GM19239 (cell line): ENCODE measurements around the gene SOX5.

Experiments
- DNase-seq: peaks from one replicate; pipeline ENCODE4 v3.0.0; 2011; ENCODE audit warnings: low spot score; ENCODE audit not compliant: insufficient read length
- FAIRE-seq: peaks from 2 replicates; lab custom pipeline; 2011; peaks lifted over from hg19 to GRCh38; lab: Jason Lieb, UNC

SOX5 gene

DNA sequence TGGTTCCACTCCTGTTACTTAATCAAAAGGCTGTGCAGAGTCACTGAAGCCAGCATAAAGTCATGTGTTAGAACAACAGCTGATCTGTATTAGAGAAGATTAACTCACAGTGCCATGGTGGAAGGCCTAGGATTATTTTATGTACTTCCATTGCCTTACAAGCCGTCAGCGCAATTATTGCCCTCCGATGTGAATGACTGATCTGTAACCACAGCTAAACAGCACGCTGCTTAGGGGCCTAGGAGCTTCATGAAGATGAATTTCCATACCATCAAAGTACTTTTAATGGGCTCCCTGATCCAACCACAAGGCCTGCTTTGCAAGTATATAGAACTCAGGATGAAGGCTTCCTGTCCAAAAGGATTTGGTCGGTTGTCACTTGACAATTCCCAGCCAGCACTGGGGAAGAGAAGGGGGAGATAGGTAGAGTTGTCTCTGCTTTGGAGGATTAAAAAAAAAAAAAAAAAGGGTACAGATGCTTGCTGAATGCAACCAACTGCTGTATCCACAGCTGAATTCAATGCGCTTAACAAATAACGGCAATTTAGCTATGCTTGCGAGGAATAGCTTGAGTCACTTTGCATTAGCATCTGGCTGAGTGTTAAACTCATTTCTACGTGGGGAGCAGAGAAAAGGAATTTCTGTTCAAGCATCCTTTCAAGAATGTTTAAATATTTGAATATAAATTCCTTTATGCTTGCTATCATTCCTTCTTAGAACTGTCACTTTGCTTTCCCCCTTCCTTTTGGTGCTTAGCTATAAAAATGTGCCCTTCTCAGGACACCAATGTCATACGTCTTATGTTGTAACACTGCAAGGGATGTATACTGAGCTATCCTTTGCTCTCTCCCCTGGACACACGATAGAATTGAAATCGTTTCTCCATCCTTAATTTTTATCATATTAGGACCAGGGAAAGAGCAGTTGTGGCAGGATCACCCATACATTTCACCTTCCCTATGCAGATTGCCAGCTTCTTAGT, 387.8 kb downstream of the SOX5 start:
- DNase-seq (no peak), FAIRE-seq (no peak)

DNA sequence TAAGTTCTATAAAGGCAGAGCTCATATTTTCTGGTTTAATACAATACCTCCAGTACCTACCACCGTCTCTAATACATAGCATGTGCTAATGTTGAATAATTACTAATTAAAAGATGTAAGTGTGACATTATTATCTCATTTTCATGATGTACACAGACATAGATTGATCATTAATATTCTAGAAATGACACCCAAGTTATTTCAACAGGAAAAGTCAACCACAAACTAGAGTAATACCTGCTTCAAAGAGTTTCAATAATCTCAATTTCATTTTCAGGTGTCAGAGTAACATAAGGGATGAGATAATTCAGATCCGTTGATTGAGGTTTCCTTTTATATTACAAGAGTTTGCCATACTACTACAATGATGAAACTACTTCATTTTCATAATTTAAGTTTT, 388.9 kb downstream of the SOX5 start:
- DNase-seq (no peak), FAIRE-seq (peak; percentile 71)

DNA sequence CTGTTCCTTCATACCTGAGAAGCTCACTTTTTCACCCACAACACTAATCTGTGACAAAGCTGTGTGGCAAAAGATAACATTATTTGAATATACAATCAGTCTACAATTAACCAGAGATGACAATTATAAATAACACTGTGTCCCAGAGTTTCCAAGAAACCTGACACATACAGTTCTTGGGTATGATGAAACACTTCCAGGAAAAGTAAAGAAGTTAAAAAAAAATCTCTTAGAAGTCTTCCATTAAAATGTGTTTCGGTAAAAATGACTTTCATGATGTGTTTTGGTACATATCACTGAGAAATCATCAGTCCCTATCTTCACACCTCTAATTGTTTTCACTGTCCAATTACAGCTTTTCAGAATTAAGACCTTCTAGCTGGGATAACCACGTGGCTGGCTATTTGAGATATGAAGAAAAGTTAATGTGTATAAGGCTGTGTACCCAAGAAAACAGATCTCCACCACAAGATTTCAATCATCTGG, 390.2 kb downstream of the SOX5 start:
- no peak for FAIRE-seq
- no peak for DNase-seq

DNA sequence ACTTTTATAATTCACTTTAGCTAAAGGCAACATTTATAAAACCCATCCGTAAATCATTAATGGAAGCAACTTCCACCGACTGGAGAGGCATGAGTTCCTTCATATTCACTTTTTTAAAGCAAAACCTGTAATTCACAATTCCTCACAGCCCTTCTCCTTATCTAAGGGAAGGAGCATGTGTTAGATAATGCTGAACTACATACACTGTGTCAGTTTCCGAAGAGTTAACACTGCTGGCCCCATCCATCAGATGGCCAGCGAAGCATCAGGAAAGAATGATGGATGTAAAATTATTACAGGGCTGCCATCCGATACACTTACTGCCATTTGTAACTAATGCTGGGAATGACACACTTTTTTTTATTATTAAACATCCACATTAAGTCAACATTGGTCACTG, 392.8 kb downstream of the SOX5 start:
- FAIRE-seq (no peak), DNase-seq (no peak)

DNA sequence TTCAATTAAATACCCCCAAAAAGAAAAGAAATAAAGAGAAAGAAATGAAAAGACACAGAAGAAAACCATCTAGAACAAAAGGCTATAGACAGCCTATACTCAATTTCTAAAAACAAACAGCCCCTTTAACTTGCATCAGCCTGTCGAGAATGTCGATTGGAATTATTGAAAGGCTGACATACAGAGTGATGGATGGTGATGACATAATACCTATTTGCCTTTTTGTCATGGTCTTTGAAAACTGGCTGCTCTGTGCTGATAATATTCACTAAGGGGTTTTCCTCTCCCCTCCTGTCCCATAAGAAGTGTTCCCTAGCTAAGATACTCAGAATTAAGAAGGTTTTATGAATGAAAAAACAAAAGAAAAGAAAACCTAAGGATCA, 393.7 kb downstream of the SOX5 start:
- FAIRE-seq (no peak), DNase-seq (no peak)

DNA sequence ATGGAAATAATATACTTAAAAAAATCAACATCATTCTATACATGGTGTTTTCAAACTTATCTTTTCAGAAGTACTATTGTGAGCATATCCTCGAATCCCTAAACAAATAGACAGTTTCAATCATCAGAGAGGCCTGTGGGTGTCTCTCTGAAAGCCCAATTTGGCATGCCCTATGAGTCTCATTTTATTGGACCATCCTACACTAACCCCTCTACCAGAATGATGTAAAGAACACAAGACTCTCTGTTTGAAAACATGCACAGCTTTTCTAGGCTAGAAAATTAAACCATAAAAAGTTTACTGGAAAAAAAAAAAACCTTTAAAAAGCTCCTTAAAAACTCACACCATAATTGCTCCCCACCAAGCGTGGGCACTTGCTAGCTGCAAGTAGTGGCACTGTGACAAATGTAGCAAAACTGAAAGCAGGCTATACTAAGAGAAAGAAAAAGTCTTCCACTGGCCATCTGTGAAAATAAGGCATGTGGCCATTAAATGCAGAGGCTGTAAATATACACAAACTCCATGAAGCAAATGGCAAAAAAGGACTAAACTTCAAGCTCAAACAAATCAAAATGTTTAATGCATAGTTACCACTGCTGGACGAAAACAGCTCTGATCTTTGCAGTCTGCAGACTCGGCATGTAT, 394.2 kb downstream of the SOX5 start:
- FAIRE-seq (no peak), DNase-seq (no peak)

DNA sequence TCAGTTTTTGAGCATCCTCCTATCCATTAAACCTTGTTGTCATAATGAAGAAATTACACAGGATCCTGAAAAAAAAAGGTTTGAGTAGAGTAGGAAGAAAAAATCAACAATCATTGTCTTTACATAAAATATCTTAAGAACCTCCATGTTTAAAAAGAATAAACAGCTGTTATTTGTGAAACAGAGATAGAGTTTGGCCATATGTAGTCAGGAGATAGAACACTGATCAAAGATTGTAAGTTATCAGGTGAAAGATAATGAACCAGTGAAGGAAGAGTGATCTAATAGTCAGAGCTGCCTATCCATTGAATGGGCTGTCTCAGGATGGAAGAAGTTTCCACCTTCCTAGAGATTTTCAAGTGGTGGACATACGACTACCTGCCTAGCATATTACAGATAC, 397.1 kb downstream of the SOX5 start:
- DNase-seq (no peak), FAIRE-seq (no peak)

DNA sequence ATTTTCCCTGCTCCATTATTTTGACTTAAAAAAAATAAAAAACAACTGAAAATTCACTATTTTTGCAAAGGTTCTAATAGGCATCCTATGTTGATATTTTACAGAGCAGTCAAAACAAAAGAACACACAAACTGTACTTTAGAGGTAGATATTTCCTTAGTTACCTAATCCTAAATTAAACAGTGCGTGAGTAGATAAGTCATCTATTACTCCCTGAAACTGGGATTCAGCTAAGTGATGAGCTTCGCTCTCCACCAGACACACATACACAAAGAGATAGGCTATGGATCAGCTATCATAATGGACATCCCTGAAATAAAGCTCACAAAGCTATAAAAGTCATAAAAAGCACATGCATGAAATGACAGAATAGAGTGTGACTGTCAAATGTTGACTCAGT, 398.7 kb downstream of the SOX5 start:
- DNase-seq, result no peak
- no peak for FAIRE-seq

DNA sequence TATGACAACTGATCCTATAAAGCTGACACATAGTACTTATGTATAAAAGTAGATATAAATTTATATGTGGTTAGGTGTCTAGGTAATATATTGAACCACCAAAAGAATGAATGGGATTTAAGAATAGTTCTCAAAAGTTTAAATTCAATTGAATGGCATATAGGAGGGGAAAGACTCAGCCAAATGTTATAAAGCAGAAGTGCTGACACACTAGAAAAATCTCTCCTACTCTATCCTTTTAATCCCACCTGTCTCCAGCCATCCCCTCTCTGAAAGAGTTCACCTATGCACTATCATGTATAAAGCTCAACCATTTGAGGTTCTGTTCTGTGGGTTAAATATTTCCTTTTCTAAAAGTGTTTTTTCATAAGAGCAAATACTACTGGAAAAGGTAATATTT, 400.7 kb downstream of the SOX5 start:
- no peak for FAIRE-seq

DNA sequence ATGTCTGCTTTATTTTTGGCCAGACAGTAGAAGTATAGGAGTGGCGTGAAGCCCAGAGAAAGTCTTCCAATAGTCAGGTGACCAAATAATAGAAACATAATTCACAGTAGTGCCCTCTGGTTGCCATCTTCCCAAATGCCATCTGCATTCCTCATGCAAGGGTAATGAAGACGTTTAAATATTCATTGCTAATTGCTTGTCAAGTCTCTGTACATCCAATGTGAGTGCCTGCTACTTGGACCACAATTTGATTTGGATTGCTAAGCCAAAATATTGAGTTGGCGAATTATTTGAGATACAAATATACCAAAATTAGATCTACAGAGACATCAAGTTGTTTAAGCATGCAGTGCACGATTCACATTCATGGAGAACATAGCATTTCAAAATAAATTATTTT, 402.7 kb downstream of the SOX5 start:
- no peak for DNase-seq
- FAIRE-seq, result no peak

More for the DNA sequence above, 400.7 kb downstream of the SOX5 start:
- no peak for DNase-seq

DNA sequence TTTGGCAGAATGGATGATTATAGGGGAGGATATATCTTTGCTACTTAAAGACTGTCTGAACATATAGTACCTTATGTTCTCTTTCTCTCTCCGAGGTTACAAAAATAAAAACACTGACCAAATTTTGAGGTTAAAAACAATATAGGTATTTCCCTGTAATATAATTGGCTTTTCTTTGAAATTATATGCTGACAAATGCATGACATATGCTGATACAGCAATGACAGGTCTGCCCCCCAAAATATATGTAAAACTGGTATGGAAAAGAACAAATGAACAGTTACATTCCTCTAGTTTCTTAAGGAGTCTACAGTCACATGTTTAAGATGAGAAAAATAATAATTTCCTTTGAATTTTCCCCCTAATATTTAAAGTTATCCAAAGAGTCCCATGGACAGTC, 405.7 kb downstream of the SOX5 start:
- no peak for FAIRE-seq
- no peak for DNase-seq

DNA sequence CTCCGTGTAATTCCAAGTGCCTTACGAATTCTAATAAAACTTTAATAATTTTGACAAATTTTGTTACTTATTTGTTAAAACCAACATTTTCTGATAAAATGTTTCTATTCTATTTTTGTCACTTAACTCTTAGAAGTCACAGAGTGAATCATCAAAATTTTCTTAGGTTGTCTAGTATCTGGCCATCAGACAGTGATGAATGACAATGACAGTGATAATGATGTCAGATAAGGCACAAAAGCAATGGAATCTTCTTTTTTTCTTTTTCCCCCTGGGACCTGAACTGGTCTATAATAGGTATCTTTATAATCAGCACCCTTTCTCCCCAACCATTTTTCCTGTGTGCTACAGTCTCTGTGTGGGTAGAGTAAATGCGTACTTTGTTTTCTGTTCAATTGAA, 407.3 kb downstream of the SOX5 start:
- no peak for DNase-seq
- no peak for FAIRE-seq

DNA sequence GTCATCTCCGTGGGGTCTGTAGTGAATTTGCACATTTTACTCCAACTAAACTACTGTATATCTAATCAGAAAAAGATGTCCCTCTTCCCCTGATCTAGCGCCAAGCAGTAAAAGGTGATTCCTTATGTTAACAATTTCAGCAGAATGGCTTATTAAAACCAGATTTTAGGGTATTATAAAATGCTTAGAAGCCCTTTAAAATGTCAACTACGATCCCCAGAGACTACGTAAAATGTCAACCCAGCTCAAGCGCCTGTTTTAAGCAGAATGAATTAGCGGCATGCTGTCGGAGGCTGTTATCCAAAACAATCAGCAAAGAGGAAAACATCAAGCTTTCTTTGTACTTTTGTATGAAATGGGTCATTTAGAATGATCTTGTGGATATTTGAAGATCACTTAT, 408.9 kb downstream of the SOX5 start:
- FAIRE-seq (no peak), DNase-seq (no peak)

DNA sequence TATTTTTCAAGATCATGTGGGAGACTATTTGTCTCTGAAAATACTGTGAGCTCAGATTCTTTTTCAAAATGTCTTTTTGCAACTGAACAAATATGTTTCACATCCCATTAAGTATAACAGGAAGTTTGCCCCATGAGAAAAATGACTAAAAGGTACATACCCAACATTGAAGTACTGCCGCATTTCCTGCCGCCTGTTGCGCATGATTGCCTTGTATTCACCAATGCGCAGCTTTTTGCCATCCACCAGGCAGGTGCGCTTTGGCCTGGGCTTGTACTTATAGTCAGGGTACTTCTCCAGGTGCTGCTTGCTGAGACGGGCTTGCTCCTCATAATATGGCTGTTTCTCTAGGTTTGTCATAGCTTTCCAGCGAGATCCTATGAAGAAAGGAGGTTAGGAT, 413.2 kb downstream of the SOX5 start:
- no peak for FAIRE-seq
- no peak for DNase-seq

DNA sequence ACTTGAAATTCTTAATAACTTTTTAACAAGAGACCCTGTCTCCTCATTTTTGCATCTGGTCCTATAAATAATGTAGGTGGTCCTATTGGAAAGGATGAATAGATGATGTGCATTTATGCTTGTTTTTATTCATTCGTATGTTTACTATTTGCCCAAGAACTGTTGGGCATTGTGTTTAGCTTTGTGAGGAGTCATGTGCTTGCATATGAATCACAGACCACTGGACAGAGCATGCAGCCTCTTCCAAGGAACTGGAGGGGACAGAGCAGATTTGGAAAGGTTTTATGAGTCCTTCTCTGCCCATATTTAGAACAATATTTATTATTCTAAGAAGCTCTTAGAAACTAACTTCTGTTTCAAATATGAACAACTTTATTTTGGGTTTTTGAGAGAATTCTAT, 414.0 kb downstream of the SOX5 start:
- no peak for FAIRE-seq
- no peak for DNase-seq

DNA sequence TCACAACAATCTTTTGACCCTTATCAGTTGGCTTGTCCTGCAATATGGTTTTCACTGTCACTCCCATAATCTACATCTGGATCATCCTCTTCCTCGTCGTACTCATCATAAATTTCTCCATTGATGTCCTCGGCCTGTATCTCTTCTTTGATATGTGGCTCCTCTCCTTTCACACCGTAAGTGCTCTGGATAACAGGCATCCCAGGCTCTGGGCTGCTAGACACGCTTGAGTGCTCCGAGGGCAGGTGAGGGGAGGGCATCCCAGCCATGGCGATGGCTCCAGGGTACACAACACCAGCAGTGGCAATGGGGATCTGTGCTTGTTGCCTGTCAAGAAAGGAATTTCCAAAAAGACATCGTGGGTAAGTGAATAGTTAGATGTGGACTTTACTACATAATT, 415.3 kb downstream of the SOX5 start:
- DNase-seq (no peak), FAIRE-seq (no peak)

DNA sequence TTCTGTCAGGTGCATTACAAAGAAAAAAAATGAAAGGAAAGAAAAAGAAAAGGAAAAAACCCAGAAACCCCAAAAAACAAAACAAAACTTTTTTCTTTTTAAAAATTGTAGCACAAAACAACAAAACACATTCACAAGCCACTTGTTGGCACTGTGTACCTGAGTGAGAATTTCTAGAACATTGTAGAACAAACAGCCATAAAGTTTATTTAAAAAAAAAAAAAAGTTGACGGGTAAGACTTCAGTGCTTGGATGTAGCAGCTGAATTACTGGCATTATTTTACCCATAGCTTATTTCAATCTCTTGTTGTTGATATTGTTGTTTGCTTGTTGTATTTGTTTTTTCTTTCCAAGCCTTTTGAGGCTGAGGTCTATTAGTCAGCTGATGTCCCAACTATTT, 415.8 kb downstream of the SOX5 start:
- no peak for DNase-seq
- FAIRE-seq, result no peak

DNA sequence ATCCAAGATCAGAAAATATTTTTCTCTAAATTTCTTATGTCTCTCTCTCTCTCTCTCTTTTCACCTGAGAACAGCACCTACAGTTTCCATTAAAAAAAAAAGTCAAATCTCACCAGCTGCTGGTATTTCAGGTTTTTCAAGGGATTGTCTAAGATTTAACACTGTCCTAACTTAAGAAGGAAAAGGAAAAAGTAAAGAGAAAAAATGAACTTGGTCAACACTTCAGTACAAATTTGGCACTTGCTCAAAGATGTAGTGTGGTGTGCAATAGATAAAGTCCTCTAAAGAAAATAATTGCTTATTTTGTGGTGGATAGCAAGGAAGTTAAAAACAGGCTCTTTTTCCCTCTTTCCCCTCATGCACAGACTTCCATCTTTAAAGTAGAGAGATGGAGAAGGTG, 416.2 kb downstream of the SOX5 start:
- FAIRE-seq (no peak), DNase-seq (no peak)

DNA sequence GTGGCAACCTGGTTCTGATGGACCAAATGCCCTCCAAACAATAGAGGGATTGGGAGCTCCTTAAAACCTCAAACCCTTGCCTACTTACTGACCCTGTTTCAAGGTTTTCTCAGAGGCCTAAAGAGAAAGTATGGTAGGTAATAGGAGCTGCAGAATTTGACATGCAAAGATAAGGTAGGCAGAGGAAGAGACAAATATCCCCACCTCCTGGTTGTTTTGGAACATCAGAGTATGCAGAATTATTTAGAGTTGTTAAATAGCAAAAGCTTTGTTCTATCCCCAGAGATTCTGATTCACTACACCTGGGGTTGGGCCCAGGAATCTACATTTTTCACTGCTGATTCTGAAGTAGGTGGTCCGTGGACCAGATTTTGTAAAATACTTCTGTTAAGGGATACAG, 421.2 kb downstream of the SOX5 start:
- DNase-seq (no peak), FAIRE-seq (no peak)

DNA sequence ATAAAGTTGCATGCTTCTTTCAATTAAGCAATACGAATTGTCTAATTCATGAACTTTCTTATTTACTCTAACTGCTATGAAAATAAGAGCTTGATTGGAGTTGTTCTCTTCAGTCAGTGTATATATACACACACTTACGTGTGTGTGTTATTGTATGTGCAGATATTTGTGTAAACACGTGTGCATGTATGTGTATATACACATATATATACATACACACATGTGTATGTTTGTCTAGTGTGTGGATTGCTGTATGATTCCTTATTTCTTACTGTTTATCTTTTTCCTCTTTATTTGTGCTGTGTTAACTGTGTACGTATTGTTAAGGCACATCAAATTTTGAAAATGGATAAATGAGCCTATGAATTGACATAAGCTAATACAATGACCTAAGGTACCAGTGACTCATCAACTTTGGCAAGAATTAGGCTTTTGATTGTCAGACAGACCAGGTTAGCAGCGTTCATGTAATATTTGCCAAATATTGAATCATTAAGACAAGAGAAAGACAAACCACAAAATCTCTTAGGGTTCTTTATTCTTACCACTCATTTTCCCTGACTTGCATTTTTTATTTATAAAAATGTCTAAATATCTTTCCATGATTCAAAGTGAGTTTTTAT, 423.9 kb downstream of the SOX5 start:
- FAIRE-seq (no peak), DNase-seq (no peak)

DNA sequence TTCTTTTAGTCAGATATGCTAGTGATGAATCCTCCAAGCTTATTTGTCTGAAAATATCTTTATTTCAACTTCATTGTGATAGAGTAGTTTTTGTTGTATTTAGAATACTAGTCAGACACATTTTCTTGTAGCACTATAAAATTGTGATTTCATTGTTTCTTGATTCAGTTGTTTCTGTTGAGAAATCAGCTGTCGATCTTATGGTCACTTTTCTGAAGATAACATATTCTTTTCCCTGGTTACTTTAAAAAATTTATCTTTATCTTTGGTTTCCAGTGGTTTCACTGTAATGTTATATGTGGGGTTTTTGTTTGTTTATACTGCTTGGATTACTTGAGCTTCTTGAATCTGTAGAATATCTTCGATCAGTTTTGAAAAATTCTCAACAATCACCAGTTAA, 426.1 kb downstream of the SOX5 start:
- DNase-seq (no peak), FAIRE-seq (no peak)
